GM12874 (cell line): ENCODE data around the gene CFAP46.

Source experiments
- TF ChIP-seq, protein P1 (sequence below): IDR thresholded peaks from 2 replicates; pipeline ENCODE4 v1.5.1; 2011; ENCODE audit warnings: low read depth, mild to moderate bottlenecking, control low read depth, low read length, moderate library complexity; ENCODE audit not compliant: insufficient read depth

CFAP46 gene

DNA sequence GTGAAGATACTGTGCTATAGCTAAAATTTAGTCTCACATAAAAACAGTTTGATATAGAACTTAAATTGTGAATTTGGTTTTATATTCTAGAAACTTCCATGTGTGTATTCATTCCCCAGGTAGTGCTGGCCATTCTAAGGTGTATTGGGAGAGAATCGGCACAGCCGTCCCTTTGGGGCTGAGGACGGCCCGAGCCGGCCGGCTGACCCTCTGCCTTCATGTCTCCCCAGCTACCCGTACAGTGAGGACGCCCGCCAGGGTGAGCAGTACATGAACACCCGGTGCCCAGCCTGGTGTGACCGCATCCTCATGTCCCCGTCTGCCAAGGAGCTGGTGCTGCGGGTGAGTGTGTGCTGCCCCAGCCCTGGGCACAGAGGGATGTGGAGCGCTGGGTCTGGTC, 164.9 kb downstream of the CFAP46 start:
- TF ChIP-seq, protein P1, sequence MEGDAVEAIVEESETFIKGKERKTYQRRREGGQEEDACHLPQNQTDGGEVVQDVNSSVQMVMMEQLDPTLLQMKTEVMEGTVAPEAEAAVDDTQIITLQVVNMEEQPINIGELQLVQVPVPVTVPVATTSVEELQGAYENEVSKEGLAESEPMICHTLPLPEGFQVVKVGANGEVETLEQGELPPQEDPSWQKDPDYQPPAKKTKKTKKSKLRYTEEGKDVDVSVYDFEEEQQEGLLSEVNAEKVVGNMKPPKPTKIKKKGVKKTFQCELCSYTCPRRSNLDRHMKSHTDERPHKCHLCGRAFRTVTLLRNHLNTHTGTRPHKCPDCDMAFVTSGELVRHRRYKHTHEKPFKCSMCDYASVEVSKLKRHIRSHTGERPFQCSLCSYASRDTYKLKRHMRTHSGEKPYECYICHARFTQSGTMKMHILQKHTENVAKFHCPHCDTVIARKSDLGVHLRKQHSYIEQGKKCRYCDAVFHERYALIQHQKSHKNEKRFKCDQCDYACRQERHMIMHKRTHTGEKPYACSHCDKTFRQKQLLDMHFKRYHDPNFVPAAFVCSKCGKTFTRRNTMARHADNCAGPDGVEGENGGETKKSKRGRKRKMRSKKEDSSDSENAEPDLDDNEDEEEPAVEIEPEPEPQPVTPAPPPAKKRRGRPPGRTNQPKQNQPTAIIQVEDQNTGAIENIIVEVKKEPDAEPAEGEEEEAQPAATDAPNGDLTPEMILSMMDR, result no peak

DNA sequence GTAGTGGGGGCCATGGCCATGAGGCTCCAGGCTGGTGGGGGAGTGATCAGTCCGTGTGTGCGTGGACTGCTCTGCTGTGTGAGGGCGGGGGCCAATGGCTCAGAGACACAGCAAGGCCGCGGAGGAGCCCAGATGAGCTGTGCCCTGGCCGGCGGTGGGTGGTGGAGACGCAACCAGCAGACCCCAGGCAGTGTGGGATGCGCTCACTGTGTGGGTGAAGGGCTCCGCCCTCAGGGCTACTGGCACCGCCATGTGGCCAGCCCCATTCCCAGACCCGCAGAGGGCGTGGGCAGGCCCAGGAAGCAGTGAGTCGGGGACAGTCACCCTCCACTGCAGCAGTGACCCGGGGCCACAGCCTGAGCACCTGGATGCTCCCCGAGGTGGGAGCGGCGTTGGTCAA, 165.5 kb downstream of the CFAP46 start:
- TF ChIP-seq, protein P1, result no peak

DNA sequence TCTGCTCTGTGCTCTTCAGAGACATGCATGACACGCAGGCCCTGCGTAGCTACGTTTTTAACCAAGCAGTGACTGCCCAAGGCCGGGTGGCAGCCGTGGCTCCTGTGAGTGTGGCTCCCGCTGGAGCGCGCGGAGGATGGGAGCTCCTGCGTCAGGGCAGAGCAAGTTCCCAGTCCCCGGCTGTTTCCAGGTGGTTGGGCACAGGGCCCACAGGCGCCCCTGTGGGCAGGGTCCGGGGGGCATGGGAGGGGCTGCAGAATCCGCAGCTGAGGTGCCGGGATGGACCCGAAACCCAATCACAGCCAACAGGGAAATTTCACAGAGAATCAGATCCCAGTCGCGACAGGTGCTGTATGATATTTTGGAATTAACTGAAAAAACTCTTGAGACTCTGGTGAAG, 166.2 kb downstream of the CFAP46 start:
- TF ChIP-seq, protein P1, result no peak

DNA sequence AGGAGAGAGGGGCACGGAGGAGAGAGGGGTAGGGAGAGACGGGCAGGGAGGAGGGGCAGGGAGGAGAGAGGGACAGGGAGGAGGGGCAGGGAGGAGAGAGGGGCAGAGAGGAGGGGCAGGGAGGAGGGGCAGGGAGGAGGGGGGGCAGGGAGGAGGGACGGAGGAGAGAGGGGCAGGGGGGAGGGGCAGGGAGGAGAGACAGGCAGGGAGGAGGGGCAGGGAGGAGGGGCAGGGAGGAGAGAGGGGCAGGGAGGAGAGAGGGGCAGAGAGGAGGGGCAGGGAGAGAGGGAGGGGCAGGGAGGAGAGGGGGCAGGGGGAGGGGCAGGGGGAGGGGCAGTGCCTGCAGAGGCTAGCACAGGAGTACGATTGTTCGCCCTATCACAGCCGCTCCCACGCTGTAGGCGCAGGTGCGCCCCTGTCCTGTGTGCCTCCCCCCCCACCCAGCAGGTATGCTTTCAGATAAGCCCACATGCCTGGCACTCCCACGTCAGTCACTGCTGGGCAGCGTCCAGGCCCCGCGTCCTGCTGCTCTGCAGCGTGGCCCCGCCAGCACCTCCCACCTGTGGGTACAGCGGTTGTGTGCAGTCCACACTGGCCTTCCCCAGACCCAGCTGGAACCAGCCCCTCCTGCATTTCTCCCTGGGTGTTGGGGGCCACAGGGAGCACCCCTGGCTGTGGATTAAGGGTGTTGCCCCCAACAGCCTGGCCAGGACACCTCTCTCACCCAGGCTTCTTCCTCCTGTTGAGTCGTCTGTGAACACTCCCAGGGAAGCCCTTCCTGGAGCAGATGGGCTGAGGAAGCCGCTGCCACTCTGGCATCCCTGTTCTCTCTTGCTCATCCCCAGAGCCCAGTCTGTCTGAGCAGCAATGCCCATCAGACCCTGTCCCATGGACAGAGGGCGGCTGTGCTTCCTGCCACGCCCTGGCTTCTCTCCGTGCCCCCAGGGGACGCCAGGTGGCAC, 167.2 kb downstream of the CFAP46 start:
- TF ChIP-seq, protein P1, result no peak

GRCh38 chr10:132774181-132774901, 168.0 kb downstream of the CFAP46 start:
- TF ChIP-seq, protein P1, result no peak

- TF ChIP-seq, protein P1, result no peak
Measured at GRCh38 chr10:132770061-132771021, 172.0 kb downstream of the CFAP46 start.
